NCI-H1436 (cell line): ENCODE measurements around the gene ABCB4.

Experiments used
- DNase-seq: peaks from one replicate; lab custom pipeline; 2025; lab: John Stamatoyannopoulos, UW

ABCB4 gene

DNA sequence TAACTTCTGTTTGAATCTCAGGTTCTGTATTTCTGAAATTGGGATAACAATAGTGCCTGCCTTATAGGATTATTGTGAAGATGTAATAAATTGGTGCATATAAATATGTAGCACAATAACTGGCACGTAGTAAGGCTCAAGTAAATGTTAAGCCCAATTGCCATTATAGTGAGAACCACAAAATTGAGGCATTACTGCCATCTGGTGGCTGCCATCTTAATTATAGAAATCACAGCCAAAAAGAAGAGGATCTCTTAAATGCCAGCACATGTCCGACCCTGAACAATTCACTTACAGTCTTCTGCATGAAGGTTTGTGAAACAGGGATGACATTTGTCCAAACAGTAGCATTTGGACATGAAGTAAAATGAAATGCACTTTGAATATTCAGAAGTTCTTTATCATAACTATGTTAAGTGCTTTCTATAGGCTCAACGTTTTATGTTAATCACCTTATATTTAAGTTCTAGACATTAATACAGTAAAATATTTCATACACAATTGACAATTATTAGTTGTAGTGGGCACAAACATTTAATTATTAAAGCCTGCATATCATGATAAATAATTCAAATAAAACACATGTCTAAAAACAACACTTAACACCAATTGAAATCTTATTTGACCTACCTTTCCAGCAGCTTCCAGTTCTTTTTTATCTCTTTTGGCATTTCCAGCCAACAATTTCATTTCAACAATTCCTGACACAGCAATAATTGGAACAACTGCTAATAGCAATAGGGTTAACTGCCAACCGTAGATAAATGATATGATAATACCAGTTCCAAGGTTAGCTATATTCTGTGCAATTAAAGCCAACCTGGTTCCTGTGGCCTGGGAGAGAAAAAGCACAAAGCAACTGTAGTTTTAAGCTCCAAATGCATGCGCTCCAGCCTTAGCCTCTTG is 58.5 kb downstream of the ABCB4 start:
- peak; percentile 42 for DNase-seq

DNA sequence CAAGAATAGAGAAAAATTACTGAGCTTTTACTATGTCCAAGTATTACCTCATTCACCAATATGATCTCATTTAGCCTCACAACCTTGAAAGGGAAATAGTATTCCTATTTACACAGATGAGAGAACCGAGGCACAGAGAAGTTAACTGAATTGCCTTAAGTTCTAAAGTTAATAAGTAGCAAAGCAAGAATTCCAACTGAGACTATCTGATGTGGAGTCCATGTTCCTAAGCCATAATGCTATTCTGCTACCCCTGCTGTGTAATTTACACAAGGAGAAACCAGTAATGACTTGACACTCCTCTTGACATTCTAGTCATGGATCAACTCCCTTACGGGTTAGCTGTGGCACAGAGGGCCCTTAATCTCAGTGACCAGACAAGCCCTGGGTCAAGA is 60.7 kb downstream of the ABCB4 start:
- no peak for DNase-seq

- DNase-seq = no peak
Measured at GRCh38 chr7:87413951-87414793, 61.3 kb downstream of the ABCB4 start.

DNA sequence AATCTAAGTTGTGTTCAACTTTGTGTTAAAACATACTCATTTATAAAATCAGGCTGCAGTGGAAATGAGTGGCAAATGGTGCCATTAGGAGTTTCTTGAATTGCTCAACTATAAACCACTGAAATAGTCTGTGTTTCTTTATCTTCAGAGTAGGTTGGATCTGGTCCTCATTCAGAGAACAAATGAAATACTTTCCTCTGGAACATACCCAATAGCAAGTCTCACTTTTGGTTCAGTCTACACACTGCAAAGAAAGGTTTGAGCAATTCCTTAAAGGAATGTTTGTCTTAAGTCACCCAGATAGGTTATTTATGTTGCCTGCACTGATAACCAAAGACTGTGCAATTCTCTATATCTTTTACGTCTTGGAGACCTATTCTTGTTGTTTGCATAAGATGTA is 62.5 kb downstream of the ABCB4 start:
- DNase-seq = no peak

DNA sequence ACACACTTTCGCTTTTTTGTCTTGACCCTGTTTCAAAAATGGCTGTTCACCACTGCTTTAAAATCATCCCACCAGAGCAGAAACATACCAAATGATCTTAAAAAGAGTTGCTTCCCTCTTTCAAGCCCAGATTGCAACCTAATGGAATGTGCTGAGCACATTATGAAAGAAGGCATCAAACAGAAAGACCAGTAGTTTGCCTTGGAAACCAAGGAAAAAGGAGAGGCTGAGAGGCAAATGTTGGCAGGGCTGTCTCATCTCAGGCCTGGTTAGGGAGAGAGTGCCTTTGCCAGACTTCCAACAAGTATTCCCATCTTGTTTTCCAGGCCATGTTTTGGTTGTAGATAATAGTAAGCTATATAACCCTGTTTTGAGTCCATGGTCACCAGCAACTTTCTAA is 64.3 kb downstream of the ABCB4 start:
- DNase-seq = no peak

DNA sequence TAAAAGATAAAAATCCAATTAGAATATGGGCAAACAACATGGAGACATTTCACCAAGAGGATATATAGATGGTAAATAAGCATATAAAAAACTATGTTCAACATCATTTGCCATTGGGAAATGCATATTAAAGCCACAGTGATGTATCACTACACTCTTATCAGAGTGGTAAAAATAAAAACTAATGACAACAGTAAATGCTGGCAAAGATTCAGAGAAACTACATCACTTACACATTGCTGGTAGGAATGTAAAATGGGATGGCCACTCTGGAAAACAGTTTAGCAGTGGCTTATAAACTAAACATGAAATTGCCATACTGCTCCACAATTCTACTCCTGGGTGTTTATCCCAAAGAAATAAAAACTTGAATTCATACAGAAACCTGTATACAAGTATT is 70.8 kb downstream of the ABCB4 start:
- no peak for DNase-seq

GRCh38 chr7:87398446-87398845 is 77.0 kb downstream of the ABCB4 start:
- no peak for DNase-seq

DNA sequence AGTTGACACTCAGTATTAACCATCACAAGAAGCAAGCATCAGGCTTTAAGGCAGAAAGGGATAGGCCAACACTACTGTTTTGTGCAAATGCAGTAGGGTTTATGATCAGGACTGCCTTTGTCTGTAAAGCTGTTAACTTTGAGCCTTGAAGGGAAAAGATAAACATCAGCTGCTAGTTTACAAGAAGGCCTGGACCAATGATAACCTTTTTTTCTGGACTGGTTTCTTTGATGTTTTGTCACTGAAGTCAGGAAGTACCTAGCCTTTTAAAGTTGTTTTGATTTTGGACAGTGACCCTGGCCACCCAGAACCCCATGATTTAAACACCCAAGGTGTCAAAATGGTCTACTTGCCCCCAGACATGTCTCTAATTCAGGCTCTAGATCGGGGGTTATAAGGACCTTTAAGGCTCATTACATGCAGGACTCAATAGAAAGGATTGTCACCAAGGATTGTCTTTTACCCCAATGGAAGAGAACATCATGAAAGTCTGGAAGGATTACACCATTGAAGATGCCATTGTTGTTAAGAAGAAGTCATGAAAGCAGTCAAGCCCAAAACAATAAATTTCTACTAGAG is 79.9 kb downstream of the ABCB4 start:
- DNase-seq = no peak

- DNase-seq = no peak
Measured at GRCh38 chr7:87391020-87391701, 84.3 kb downstream of the ABCB4 start.

GRCh38 chr7:87380905-87381304 is 94.6 kb downstream of the ABCB4 start:
- no peak for DNase-seq

DNA sequence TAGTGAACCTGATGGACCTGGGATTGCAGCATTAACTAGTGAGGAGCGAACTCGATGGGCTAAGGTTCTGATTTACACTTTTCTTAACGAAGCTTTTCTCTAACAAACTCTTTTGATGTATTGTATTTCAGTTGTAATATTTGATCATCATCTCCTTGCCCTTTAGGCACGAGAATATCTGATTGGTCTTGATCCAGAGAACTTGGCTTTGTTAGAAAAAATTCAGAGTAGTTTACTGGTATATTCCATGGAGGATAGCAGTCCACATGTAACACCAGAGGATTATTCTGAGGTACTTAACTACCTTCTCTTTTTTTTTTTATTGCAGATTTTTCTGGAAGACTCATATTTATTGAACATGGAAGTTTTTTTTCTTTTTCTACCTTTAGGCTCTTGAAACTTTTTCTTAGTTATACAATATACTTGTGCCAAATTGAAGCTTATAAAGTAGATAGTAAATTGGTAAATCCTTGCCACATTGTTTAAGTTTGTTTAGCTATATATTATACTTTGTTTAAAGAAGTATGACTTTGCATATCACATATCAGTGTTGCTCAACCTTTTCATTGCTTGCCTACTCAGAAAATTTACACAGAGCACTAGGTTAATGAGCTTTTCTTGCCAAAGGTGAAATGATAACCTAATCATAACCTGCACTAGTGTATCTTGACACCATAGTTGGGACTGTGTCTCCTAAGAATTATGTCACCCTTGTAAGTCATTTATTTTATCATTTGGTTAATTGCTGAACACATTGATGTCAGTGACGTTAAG is 99.6 kb downstream of the ABCB4 start:
- DNase-seq = no peak

- no peak for DNase-seq
Measured at GRCh38 chr7:87370660-87371180, 104.8 kb downstream of the ABCB4 start.

- no peak for DNase-seq
Measured at GRCh38 chr7:87369216-87369615, 106.3 kb downstream of the ABCB4 start.

DNA sequence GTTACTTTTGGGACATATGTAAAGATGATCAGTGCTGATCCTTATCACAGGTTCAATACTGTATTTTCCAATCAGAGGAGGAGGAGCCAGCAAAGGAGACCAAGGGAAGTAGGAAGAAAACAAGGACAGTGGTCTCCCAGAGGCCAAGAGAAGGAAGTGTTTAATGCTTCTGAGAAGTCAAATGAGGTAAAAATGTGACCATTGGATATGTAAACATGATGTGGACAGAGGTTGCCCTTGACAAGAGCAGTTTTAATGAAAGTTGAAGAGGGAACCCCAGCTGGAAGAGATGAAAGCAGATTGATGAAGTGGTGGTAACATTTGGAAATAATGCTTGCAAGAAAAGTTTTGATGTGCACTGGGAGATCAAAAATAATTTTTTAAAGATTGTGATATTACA is 111.2 kb downstream of the ABCB4 start:
- DNase-seq = no peak

DNA sequence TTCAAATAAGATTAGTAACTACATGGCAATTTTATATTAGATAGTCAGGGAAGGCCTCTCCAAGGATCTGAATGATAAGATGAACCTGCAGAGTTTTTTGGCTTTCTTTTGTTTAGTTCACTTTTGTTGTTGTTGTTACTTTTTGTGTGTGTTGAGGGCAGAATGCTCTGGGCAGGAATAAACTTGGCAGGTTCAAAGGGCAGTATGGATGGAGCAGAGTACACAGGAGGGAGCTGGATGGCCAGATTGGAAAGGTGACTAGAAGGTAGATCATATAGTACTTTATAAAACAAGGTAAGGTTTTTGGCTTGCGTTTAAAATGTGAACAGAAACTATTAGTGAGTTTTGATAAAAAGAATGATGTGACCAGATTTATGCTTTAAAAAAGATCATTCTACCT is 112.1 kb downstream of the ABCB4 start:
- DNase-seq = no peak

DNA sequence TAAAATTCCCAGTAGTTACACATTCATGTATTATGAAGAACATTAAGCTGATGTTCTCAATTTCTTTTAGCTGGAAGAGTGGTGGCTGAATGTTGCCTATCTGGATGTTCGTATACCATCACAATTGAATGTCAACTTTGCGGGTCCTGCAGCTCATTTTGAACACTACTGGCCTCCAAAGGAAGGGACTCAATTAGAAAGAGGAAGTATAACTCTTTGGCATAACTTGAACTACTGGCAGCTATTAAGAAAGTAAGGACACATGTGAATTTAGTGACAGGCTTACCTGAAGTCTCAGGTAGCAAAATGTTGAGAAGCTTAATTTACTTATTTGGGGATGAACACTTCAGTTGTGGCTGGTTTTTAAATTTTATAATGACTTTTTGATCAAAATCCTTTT is 114.2 kb downstream of the ABCB4 start:
- no peak for DNase-seq

DNA sequence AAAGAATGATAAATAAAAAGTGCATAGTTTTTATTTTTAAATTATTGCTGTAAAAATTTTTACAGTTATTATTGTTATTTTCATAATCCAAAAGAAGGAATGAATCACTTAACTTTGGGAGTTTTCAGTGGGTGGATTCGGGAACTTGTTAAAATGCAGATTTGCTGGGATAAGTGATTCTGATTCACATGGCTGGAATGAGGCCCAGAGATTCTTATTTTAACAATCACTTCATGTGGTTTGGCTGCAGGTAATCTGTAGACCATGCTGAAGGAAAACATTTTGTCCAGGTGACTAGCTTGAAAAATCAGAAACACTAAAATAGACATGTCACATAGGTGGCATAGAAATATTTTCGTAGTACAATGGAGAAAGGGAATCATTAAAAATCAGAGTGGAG is 116.1 kb downstream of the ABCB4 start:
- DNase-seq = no peak

GRCh38 chr7:87356448-87356847 is 119.0 kb downstream of the ABCB4 start:
- DNase-seq = no peak

DNA sequence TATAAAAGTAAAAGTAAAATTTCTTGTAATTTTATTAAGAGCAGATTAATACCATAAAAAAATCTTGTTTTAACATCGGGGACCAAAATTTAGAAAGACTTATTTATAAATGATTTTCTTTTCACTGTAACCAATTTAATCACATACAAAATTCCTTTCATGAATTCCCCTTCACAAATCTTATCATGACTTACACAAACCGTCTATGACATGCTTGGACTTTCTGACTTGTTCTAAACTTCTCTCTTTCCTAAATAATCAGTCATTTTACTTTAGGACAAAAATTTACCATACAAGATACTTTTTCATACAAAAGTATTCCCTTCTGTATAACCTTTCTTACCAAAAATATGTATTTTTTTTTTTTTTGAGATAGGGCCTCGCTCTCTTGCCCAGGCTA is 120.7 kb downstream of the ABCB4 start:
- DNase-seq = peak; percentile 0
